Activated T-cell treated with anti-CD3 and anti-CD28 coated beads for 4 hours (primary cell): Measurements from ENCODE around the gene BTBD17.
"Not testable (repeated sequence)": the region's sequence is repeated elsewhere in the genome, so short reads cannot be mapped to it uniquely, and the experiment has no call there.

ENCODE experiments used
- DNase-seq: peaks from one replicate; pipeline ENCODE4 v3.0.0-alpha.2; 2020

BTBD17 gene

DNA sequence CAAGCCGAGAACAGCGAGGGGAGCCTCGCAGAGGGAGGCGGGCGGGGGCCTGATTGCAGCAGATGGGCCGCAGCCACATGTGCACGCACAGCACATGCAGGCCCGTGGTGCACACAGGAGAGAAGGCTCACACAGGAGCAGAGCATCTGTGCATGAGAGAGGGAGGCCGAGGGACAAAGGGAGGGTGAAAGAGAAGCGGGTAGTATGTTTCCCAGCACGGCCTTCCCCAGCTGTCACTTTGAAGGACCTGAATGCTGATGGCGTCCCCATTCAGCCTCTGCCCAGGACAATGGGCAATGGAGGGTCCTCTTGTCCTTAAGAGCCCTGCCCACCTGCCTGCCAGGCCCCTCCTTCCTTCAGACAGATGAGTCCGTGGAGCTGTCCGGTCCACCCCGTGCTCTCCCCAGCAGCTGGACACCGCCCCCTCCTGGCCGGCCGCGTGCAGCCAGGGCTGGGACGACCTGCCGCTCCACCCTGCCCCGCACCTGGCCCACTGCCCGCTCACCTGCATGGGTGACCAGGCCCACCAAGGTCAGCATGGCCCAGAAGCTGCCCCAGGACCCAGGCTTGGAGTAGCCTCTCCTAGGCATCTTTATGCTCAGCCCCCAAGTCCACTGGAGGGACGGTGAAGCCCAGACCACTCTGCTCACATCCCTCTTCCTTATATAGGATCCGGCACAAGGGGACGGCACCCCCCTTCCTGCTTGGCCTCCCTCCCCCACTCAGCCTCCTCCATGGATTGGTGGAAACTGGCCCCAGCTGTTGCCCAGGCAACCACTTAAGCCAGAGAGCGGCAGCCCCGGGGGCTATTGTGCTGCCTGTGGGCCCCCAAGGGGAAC lies at the start of gene BTBD17:
BTBD17 (minus strand) TSS at position 639 of the 839 bp plus-strand sequence; CDS start at position 590, 49 bp downstream.
- DNase-seq, result no peak

DNA sequence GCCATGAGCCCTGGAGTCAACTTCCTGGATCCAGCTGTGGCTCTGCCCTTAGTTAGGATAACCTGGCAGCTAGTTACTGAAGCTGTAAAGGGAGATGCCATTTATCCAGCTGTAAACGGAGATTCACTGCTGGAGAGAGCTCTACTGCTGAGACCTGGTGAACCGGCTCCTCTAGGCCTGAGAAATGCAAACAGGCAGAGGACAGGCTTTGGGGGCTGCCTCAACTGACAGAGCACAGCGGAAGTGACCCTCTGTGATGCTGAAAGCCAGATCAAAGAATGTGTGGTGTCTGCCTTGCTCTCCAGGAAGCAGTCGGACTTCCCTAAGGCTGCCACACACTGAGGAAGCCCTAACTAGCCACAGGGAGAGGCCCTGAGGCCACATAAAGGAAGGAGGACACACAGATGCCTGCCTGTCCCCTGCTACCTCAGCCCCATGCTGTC lies 48.4 kb upstream of the BTBD17 start:
- no peak for DNase-seq

DNA sequence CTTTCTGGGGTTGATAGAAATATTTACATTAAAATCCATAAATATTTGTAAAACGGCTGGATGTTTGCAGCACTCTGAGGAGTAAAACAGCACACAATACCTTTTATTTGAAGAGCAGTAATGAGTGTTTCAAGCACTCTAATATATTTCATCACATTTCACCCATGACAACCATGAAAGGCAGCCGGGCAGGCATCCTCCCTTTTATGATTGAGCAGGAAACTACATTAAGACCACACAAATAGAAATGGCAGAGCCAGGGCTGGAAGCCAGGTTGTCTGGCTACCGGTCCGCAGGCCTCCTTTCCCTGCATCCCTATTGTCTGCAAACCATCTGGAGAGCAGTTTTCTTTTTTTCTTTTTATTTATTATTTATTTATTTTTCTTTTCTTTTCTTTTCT lies 47.1 kb upstream of the BTBD17 start:
- no peak for DNase-seq

- DNase-seq, result no peak
These were observed 46.6 kb upstream of the BTBD17 start for GRCh38 chr17:74408262-74408661.

DNA sequence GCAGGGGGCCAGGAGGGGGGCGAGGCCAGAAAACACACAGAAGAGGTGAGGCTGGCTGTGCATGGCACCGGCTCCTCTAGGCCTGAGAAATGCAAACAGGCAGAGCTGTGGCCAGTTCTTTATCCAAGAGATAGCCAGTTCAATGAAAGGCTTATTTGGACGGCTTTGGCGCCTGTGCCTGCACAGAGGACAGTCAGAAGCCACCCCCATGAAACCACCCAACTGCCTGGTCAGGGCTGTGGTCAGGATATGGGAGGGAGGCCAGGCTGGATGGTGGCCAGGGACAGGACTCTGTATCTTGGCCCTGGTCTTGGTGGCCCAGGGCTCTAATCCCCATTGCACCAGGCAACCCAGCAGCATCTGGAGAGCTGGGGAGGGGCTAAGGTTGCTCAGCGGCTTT lies 45.7 kb upstream of the BTBD17 start:
- no peak for DNase-seq

DNA sequence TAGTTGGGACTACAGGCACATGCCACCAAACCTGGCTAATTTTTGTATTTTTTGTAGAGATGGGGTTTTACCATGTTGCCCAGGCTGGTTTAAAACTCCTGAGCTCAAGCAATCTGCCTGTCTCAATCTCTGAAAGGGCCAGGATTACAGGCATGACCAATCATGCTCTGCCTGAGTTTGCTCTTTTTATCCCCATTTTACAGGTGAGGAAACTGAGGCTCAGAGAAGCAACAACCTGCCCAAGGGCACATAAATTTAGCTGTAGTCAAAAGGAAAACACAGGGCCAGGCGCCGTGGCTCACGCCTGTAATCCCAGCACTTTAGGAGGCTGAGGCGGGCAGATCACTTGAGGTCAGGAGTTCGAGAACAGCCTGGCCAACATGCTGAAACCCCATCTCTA lies 43.6 kb upstream of the BTBD17 start:
- DNase-seq, result not testable (repeated sequence)

DNA sequence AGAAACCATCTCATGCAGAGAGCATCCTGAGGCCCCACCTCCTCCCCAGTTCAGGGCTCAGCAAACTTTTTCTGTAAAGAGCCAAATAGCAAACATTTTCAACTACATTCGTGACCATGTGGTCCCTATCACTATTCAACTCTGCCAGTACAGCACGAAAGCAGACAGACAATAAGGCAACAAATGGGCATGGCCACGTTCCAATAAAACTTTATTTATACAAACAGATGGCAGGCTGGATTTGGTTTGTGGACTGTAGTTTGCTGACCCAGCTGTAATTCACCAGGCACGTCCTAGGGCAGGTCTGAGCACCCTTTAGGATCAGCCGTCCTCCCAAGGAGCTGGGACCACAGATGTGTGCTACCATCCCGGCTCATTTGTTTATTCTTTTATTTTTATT lies 43.1 kb upstream of the BTBD17 start:
- DNase-seq, result no peak

GRCh38 chr17:74404218-74404617 lies 42.5 kb upstream of the BTBD17 start:
- no peak for DNase-seq

DNA sequence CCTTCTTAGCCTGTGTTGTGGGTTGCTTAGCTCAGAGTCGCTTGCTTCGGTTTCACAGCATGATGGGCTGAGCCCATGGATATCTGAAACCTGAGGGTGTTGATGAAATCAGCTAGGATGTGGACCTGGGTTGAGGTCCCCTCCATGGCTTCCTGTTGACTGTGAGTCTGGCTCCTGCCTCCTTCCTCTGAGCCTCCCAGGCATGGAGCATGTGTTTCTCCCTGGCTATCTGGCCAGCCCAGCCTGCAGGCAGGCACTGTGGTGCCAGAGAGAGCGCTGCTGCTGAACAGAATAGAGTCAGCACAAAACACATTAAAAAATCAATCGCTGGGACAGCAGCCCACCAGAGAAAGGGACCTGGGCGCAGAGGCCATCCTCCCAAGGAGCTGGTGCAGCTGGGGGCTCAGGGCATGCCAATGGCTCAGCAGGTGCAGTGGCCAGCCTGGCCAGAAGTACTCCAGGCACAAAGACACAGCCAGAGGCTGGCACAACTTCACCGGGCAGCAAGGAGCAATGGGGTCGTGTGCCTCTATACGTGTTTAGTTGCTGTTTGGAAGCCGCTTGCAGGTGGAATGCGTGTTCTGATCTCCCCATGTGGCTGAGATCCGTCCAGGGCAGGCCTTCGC lies 42.0 kb upstream of the BTBD17 start:
- DNase-seq, result no peak

GRCh38 chr17:74402048-74402447 lies 40.4 kb upstream of the BTBD17 start:
- DNase-seq, result no peak

DNA sequence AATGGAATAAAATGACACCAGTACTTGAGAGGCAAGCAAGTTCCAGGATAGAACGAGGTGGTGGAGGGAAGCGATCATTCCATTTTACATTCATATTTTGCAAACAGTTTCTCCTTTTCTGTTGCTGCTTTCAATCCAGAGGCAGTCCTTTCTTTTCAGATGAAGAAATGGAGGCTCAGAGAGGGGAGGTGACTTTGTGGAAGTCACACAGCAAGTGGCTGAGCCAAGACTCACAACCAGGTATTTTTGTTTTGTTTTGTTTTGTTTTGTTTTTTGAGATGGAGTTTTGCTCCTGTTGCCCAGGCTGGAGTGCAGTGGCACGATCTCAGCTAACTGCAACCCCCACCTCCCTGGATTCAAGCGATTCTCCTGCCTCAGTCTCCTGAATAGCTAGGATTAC lies 34.9 kb upstream of the BTBD17 start:
- DNase-seq, result no peak

DNA sequence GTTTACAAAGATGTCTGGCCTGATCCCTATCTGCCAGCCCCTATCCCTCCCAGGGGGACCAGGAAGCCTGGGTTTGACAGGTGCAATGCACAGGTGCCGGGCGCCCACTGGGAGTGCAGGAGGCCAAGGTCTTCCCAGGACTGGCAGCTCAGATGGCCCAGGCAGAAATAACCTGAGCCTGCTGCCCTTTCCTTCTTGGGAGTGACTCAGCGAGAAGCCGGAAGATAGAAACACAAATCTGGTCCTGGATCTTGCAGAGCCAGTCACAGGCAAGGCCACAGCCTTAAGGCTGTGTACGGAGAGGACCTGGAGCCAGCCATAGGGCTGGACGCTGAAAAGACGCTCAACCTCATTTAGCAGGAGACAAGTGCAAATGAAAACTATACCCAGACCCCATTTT lies 33.3 kb upstream of the BTBD17 start:
- DNase-seq, result no peak

GRCh38 chr17:74394275-74394950 lies 32.7 kb upstream of the BTBD17 start:
- no peak for DNase-seq

GRCh38 chr17:74393346-74393942 lies 31.8 kb upstream of the BTBD17 start:
- DNase-seq, result no peak

DNA sequence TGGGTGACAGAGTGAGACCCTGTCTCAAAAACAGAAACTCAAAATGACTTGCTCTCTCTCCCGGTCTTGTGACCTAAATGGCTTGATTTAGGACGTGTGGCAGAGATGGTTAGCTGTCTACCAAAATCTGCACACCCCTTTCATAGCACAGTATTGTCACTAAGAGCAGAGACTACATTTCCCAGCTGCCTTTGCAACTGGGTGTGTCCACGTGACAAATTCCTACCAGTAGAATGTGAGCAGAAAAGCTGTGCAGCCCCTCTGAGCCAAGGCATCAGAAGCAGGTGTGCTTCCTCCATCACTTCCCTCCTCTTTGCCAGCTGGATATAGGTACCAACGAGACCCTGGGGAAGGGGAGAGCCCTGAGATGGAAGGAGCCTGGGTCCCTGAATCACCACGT lies 31.2 kb upstream of the BTBD17 start:
- no peak for DNase-seq

DNA sequence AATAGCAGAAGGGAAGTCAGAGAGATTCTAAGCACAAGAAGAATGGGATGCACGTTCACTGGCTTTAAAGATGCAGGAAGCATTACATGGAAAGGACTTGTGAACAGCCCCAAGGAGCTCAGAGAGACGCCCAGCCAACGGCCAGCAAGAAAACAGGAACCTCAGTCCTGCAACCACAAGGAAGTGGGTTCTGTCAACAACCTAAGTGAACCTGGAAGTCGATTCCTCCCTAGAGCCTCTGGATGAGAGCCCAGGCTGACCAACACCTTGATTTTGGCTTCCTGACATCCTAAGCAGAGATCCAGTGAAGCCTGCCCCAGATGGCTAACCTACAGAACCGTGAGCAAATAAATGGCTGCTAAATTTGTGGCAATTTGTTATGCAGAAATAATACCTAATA lies 30.1 kb upstream of the BTBD17 start:
- DNase-seq, result no peak

DNA sequence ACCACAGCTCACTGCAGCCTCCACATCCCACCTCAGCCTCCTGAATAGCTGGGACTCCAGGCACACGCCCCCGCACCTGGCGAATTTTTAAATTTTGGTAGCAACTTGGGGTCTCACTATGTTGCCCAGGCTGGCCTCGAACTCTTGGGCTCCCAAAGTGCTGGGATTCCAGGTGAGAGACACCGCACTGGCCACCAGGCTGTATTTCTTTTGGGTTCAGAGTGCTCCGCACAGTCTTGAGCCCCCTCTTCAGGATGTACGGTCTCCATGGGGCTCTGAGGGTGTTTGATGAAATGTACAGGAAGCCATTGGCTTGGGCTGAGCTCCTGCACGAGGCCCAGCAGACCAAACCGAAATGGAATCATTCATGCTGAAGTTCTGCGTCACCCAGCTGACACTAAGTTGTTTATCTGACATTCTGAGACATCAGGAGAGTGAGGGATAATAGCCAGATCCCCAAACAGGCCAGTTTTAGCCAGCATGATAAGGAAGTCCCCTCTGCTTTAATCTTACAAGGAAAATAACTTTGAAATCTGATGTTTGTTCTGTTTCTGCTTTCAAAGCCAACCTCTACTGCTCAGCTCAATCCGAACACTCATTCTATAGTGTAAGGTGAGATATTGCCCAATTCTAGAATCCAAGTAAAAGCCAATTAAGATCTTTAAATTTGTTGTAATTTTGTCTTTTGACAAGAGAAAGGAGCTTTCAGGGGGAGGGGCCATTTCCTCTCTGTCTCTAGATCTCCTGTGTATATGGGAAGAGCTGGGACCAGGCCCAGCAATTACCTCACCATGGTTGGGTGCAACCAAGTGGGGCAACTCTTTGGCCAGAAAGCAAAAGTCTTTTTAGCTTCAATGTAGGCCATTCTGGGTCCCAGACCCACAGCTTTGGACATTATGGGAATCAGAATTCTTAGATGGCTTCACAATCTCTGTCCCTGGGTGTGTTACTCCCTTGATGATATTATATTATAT lies 29.3 kb upstream of the BTBD17 start:
- DNase-seq, result no peak

DNA sequence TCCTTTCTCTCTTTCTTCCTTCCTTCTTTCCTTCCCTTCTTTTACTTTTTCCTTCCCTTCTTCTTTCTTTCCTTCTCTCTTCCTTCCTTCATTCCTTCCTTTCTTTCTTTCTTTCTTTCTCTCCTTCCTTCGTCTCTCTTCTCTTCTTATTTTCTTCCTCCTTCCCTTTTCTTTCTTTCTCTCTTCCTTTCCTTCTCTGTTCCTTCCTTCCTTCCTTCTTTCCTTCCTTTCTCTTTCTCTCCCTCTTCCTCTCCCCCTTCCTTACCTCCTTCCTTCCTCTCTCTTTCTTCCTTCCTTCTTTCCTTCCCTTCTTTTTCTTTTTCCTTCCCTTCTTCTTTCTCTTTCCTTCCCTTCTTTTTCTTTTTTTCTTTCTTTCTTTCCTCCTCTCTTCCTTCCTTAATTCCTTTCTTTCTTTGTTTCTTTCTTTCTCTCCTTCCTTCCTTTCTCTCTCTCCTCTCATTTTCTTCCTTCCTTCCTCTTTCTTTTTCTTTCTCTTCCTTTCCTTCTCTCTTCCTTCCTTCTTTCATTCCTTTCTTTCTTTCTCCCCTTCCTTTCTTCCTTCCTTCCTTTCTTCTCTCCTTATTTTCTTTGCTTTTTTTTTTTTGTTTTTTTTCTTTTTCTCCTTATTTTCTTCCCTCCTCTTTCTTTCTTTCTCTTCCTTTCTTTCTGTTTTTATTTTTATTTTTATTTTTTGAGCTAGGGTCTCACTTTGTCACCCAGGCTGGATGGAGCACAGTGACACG lies 28.4 kb upstream of the BTBD17 start:
- DNase-seq, result no peak

GRCh38 chr17:74389084-74389753 lies 27.6 kb upstream of the BTBD17 start:
- DNase-seq, result no peak

DNA sequence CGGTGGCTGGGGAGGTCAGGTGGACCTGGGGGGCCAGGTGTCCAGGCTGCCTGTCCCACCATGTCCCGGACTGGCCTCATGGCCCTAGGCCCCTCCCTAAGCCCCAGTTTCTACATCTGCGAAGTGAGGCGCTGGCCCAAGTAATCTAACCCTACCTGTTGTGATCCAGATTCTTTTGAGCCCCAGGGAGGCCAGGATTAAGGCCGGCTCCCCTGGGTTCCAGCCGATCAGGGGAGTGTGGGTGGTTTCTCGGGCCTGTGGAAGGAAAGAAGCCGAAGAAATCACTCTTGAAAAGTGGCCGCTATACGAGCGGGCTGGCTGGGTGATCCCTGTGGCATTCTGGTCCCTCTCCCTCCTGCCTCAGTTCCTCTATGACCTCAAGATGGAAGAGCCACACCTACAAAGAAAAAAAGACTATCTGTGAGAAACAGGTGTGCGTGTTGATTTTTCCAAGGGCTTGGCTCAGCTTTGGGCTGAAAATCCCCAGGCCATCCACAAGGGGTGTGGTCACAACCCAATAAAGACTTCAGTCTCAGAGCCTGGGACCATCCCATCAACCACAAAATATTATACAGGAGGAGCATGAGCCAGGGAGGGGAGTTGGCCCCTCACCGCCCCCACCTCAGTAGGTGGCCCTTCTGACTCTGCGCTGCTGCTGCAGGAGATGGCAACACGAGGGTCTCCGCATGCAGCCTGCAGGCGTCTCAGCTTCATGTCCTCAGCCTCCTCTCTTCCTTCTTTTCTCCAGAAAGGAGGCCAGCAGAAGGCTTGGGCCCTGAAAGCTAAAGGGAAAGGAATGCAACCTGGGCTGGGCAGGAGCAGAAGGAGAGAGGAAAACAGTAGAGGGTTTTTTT lies 25.9 kb upstream of the BTBD17 start:
- no peak for DNase-seq
